HFF-Myc (cell line): ENCODE measurements around the gene PAX5.

ENCODE experiments used
- DNase-seq: peaks from one replicate; pipeline ENCODE4 v3.0.0-alpha.2; 2011; ENCODE audit warnings: low read depth; ENCODE audit errors: extremely low read depth
- H3K4me3 ChIP-seq: replicated peaks from 2 replicates; pipeline ENCODE4 v1.5.1; 2011; ENCODE audit warnings: low read depth, mild to moderate bottlenecking, control low read depth, low read length
- CTCF ChIP-seq: IDR thresholded peaks from 2 replicates; pipeline ENCODE4 v1.5.1; 2012; ENCODE audit warnings: mild to moderate bottlenecking, low read depth, low read length, control low read depth; ENCODE audit errors: missing control alignments

PAX5 gene

GRCh38 chr9:36884721-36885120 is 149.3 kb downstream of the PAX5 start:
- no peak overlapping the region for H3K4me3 ChIP-seq
- no peak for TF ChIP-seq CTCF
- no peak for DNase-seq

GRCh38 chr9:36882594-36882993 is 151.5 kb downstream of the PAX5 start:
- H3K4me3 ChIP-seq, result no peak overlapping the region
- no peak for TF ChIP-seq CTCF
- no peak for DNase-seq

- no peak overlapping the region for H3K4me3 ChIP-seq
- DNase-seq, result no peak
- no peak for TF ChIP-seq CTCF
Measured at GRCh38 chr9:36881743-36882441, 152.2 kb downstream of the PAX5 start.

GRCh38 chr9:36881316-36881715 is 152.8 kb downstream of the PAX5 start:
- H3K4me3 ChIP-seq, result no peak overlapping the region

GRCh38 chr9:36880075-36880474 is 154.0 kb downstream of the PAX5 start:
- H3K4me3 ChIP-seq, result no peak overlapping the region
- TF ChIP-seq CTCF, result no peak
- no peak for DNase-seq

More at GRCh38 chr9:36881316-36881715, 152.8 kb downstream of the PAX5 start:
- no peak for DNase-seq
- TF ChIP-seq CTCF, result no peak

GRCh38 chr9:36878986-36879982 is 154.8 kb downstream of the PAX5 start:
- TF ChIP-seq CTCF, result no peak
- no peak overlapping the region for H3K4me3 ChIP-seq
- DNase-seq, result no peak
